ENCODE data around the gene ASB8.

DNA sequence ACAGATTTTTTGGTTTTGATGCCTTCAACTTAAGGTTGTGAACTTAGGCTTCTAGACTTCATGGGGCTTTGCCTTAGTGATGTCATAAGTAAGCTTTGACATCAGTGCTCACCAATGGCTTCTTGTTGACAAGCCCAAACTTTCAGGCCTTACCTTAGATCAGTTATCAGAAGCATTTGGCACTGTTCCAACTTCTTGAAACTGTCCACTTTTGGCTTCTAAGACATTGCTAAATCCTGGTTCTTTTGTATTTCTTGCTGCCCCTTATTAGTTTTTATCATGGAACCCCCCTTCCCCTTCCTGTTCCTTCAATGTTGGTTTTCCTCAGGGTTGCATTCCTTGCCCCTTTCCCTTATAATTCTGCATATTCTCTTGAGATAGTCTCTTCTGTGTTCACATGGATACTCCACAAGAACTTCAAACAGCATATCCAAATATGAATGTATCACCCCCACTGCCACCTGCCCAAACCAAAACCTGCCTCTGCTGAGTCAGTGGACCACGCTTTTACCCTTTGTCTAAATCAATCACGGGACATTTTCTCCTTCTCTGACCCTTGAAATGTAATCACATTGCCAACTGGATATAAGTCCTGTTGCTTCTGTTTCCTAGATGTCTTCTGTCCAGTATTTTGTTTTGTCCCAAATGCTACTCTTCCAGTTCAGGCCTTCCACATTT is 30.2 kb downstream of the ASB8 start:
- TF ChIP-seq, protein P1, sequence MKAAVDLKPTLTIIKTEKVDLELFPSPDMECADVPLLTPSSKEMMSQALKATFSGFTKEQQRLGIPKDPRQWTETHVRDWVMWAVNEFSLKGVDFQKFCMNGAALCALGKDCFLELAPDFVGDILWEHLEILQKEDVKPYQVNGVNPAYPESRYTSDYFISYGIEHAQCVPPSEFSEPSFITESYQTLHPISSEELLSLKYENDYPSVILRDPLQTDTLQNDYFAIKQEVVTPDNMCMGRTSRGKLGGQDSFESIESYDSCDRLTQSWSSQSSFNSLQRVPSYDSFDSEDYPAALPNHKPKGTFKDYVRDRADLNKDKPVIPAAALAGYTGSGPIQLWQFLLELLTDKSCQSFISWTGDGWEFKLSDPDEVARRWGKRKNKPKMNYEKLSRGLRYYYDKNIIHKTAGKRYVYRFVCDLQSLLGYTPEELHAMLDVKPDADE (conservative IDR thresholded peaks at IDR 0.05; ENCODE audit: control insufficient read depth, low read depth, low read length), result no peak
- TF ChIP-seq FOXM1 (IDR thresholded peaks at IDR 0.05; ENCODE audit: low read depth) (no peak), FOXM1 (CRISPR knock-in tag; IDR thresholded peaks at IDR 0.05; ENCODE audit: low read depth) (no peak), ZFX (CRISPR knock-in tag; IDR thresholded peaks at IDR 0.05) (no peak), DNMT1 (IDR thresholded peaks at IDR 0.05) (no peak), FOXK1 (CRISPR knock-in tag; IDR thresholded peaks at IDR 0.05; ENCODE audit: borderline replicate concordance) (no peak), JUN (IDR thresholded peaks at IDR 0.05; ENCODE audit: borderline replicate concordance, low read depth, low read length) (no peak), JUN (CRISPR knock-in tag; IDR thresholded peaks at IDR 0.05; ENCODE audit: borderline replicate concordance) (no peak), TEAD1 (CRISPR knock-in tag; IDR thresholded peaks at IDR 0.05) (no peak), ZNF75A (CRISPR knock-in tag; IDR thresholded peaks at IDR 0.05) (no peak), ZNF717 (CRISPR knock-in tag; IDR thresholded peaks at IDR 0.05) (no peak), TSC22D4 (tag; IDR thresholded peaks at IDR 0.05) (no peak), TBL1XR1 (IDR thresholded peaks at IDR 0.05; ENCODE audit: low read length in 2 of 2) (no peak)
- TF ChIP-seq, protein P2, sequence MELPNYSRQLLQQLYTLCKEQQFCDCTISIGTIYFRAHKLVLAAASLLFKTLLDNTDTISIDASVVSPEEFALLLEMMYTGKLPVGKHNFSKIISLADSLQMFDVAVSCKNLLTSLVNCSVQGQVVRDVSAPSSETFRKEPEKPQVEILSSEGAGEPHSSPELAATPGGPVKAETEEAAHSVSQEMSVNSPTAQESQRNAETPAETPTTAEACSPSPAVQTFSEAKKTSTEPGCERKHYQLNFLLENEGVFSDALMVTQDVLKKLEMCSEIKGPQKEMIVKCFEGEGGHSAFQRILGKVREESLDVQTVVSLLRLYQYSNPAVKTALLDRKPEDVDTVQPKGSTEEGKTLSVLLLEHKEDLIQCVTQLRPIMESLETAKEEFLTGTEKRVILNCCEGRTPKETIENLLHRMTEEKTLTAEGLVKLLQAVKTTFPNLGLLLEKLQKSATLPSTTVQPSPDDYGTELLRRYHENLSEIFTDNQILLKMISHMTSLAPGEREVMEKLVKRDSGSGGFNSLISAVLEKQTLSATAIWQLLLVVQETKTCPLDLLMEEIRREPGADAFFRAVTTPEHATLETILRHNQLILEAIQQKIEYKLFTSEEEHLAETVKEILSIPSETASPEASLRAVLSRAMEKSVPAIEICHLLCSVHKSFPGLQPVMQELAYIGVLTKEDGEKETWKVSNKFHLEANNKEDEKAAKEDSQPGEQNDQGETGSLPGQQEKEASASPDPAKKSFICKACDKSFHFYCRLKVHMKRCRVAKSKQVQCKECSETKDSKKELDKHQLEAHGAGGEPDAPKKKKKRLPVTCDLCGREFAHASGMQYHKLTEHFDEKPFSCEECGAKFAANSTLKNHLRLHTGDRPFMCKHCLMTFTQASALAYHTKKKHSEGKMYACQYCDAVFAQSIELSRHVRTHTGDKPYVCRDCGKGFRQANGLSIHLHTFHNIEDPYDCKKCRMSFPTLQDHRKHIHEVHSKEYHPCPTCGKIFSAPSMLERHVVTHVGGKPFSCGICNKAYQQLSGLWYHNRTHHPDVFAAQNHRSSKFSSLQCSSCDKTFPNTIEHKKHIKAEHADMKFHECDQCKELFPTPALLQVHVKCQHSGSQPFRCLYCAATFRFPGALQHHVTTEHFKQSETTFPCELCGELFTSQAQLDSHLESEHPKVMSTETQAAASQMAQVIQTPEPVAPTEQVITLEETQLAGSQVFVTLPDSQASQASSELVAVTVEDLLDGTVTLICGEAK (IDR thresholded peaks at IDR 0.05), result no peak
- TF ChIP-seq, protein P2 (CRISPR knock-in tag; IDR thresholded peaks at IDR 0.05), result no peak
- TF ChIP-seq, protein P3, sequence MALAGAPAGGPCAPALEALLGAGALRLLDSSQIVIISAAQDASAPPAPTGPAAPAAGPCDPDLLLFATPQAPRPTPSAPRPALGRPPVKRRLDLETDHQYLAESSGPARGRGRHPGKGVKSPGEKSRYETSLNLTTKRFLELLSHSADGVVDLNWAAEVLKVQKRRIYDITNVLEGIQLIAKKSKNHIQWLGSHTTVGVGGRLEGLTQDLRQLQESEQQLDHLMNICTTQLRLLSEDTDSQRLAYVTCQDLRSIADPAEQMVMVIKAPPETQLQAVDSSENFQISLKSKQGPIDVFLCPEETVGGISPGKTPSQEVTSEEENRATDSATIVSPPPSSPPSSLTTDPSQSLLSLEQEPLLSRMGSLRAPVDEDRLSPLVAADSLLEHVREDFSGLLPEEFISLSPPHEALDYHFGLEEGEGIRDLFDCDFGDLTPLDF (CRISPR knock-in tag; IDR thresholded peaks at IDR 0.05), result no peak
